ENCODE data around the gene SERF2.
A peak's percentile ranks its signal among the peaks of the same experiment; 100 is the strongest.

DNA sequence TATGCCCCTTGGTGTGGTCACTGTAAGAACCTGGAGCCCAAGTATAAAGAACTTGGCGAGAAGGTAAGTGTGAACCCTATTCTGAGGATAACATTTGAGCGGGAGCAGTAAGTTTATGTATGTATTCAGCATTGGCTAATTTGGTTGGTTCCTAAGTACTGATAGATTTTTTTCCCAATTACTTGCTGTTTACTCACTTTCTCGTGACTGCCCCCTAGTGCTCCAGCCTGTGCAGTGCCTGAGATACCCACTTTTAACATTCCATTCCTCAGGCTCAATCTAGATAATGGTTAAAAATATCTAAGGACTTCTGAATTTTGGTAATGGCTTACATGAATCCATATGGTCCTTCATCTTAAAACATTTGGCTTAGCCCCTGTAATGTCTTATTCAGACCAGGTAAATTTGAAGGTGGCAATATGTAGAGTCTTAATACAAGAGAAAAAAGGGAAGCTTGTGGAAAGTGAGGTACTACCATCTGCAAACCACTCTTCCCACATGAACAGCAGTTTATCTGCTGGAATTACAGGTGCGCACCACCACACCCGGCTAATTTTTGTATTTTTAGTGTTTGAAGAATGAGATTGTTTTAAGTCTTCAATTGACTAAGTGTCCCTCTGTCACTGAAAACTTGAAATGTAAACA lies 22.4 kb upstream of the SERF2 start:
- no peak for TF ChIP-seq ZNF335 (CRISPR knock-in tag; IDR thresholded peaks at IDR 0.05)
- TF ChIP-seq LCORL (IDR thresholded peaks at IDR 0.05) = no peak
- 0 out of 2 replicates have a peak, but pooled peaks have one; percentile 18 for TF ChIP-seq LCORL (CRISPR knock-in tag; IDR thresholded peaks at IDR 0.05)
- TF ChIP-seq POLR2AphosphoS2 (IDR thresholded peaks at IDR 0.05; ENCODE audit: low read depth, low read length) = no peak
- no peak for TF ChIP-seq NR1H2 (CRISPR knock-in tag; IDR thresholded peaks at IDR 0.05; ENCODE audit: borderline replicate concordance, low read depth)
- TF ChIP-seq, protein P1, sequence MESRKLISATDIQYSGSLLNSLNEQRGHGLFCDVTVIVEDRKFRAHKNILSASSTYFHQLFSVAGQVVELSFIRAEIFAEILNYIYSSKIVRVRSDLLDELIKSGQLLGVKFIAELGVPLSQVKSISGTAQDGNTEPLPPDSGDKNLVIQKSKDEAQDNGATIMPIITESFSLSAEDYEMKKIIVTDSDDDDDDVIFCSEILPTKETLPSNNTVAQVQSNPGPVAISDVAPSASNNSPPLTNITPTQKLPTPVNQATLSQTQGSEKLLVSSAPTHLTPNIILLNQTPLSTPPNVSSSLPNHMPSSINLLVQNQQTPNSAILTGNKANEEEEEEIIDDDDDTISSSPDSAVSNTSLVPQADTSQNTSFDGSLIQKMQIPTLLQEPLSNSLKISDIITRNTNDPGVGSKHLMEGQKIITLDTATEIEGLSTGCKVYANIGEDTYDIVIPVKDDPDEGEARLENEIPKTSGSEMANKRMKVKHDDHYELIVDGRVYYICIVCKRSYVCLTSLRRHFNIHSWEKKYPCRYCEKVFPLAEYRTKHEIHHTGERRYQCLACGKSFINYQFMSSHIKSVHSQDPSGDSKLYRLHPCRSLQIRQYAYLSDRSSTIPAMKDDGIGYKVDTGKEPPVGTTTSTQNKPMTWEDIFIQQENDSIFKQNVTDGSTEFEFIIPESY (CRISPR knock-in tag; IDR thresholded peaks at IDR 0.05) = no peak
- TF ChIP-seq, protein P2, sequence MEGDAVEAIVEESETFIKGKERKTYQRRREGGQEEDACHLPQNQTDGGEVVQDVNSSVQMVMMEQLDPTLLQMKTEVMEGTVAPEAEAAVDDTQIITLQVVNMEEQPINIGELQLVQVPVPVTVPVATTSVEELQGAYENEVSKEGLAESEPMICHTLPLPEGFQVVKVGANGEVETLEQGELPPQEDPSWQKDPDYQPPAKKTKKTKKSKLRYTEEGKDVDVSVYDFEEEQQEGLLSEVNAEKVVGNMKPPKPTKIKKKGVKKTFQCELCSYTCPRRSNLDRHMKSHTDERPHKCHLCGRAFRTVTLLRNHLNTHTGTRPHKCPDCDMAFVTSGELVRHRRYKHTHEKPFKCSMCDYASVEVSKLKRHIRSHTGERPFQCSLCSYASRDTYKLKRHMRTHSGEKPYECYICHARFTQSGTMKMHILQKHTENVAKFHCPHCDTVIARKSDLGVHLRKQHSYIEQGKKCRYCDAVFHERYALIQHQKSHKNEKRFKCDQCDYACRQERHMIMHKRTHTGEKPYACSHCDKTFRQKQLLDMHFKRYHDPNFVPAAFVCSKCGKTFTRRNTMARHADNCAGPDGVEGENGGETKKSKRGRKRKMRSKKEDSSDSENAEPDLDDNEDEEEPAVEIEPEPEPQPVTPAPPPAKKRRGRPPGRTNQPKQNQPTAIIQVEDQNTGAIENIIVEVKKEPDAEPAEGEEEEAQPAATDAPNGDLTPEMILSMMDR (CRISPR knock-in tag; IDR thresholded peaks at IDR 0.05) = peak; percentile 65
- TF ChIP-seq ZNF652 (CRISPR knock-in tag; IDR thresholded peaks at IDR 0.05; ENCODE audit: borderline replicate concordance, low read depth) = no peak
- TF ChIP-seq ZFP36 (IDR thresholded peaks at IDR 0.05; ENCODE audit: borderline replicate concordance, low read depth, low read length, partially characterized antibody) = no peak
- TF ChIP-seq ZFX (CRISPR knock-in tag; IDR thresholded peaks at IDR 0.05; ENCODE audit: low read depth) = no peak

Data from HepG2 (cell line).